ENCODE results near the gene NATD1. TPM values are rescaled to one million over a fixed set of nuclear protein-coding genes. Genes with fewer than 3 reads are reported as not detected.

The NATD1 gene
- total and polyA plus RNA-seq, 9 of the 15 experiments (the other 6 are each of a cell fraction or from before 2014, with no cell fraction given) = 0.24 to 5.4 (median 1.6) TPM

DNA sequence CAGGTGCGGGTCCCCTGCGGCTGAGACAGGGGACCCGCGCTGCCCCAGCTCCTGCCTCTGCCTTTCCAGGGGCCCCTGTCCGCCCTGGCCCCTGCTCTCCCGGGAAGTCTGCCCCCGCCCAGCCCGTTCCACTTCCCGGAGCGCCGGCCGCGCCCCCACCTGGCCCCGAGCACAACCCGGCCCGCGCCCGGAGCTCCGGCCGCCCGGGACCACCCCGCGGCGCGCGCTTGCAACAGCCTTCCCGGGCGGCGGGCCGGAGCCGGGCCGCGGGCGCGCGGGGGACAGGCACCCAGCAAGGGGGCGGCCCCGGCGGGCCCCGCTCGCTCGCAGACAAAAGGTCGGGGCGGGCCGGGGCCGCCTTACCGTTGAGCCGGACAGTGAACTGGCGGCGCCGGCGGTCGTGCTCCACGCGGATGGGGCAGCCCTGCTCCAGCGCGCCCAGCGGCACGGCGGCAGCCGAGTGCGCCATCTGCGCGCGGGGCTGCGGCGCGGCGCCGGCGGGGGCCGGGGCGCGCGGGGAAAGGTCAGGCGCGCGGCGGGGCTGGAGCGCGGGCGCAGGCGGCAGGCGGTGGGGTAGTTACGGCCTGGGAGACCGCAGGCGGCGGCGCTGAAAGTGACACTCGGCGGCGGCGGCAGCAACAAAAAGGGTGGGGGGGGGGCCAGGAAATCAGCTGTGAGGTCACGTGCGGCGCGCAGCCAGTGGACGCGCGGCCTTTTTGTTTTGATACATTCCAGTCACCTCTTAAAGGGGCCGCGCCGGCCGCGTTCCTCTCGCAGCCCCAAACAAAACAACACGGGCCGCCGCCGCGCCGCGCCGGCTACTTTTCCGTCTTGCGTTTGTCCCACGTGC, at the start of gene NATD1 (continued):
- TF ChIP-seq, protein P1, sequence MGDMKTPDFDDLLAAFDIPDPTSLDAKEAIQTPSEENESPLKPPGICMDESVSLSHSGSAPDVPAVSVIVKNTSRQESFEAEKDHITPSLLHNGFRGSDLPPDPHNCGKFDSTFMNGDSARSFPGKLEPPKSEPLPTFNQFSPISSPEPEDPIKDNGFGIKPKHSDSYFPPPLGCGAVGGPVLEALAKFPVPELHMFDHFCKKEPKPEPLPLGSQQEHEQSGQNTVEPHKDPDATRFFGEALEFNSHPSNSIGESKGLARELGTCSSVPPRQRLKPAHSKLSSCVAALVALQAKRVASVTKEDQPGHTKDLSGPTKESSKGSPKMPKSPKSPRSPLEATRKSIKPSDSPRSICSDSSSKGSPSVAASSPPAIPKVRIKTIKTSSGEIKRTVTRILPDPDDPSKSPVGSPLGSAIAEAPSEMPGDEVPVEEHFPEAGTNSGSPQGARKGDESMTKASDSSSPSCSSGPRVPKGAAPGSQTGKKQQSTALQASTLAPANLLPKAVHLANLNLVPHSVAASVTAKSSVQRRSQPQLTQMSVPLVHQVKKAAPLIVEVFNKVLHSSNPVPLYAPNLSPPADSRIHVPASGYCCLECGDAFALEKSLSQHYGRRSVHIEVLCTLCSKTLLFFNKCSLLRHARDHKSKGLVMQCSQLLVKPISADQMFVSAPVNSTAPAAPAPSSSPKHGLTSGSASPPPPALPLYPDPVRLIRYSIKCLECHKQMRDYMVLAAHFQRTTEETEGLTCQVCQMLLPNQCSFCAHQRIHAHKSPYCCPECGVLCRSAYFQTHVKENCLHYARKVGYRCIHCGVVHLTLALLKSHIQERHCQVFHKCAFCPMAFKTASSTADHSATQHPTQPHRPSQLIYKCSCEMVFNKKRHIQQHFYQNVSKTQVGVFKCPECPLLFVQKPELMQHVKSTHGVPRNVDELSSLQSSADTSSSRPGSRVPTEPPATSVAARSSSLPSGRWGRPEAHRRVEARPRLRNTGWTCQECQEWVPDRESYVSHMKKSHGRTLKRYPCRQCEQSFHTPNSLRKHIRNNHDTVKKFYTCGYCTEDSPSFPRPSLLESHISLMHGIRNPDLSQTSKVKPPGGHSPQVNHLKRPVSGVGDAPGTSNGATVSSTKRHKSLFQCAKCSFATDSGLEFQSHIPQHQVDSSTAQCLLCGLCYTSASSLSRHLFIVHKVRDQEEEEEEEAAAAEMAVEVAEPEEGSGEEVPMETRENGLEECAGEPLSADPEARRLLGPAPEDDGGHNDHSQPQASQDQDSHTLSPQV (IDR thresholded peaks at IDR 0.05) = no peak
- TF ChIP-seq SRSF9 (IDR thresholded peaks at IDR 0.05; ENCODE audit: borderline replicate concordance, low read depth, low read length) = no peak
- TF ChIP-seq ZNF408 (CRISPR knock-in tag; IDR thresholded peaks at IDR 0.05; ENCODE audit: low read depth) = no peak
- no peak for TF ChIP-seq BACH1 (tag; IDR thresholded peaks at IDR 0.05)
- no peak for TF ChIP-seq ZNF431 (CRISPR knock-in tag; IDR thresholded peaks at IDR 0.05)
- TF ChIP-seq, protein P2, sequence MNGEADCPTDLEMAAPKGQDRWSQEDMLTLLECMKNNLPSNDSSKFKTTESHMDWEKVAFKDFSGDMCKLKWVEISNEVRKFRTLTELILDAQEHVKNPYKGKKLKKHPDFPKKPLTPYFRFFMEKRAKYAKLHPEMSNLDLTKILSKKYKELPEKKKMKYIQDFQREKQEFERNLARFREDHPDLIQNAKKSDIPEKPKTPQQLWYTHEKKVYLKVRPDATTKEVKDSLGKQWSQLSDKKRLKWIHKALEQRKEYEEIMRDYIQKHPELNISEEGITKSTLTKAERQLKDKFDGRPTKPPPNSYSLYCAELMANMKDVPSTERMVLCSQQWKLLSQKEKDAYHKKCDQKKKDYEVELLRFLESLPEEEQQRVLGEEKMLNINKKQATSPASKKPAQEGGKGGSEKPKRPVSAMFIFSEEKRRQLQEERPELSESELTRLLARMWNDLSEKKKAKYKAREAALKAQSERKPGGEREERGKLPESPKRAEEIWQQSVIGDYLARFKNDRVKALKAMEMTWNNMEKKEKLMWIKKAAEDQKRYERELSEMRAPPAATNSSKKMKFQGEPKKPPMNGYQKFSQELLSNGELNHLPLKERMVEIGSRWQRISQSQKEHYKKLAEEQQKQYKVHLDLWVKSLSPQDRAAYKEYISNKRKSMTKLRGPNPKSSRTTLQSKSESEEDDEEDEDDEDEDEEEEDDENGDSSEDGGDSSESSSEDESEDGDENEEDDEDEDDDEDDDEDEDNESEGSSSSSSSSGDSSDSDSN (IDR thresholded peaks at IDR 0.05; ENCODE audit: borderline replicate concordance in 1 of 2, low read depth in 2 of 2, low read length in 2 of 2) = peak; percentile 26 to 34; a peak in 1 of 4 replicates
- TF ChIP-seq SMARCE1 (IDR thresholded peaks at IDR 0.05) = no peak
- TF ChIP-seq, protein P3, sequence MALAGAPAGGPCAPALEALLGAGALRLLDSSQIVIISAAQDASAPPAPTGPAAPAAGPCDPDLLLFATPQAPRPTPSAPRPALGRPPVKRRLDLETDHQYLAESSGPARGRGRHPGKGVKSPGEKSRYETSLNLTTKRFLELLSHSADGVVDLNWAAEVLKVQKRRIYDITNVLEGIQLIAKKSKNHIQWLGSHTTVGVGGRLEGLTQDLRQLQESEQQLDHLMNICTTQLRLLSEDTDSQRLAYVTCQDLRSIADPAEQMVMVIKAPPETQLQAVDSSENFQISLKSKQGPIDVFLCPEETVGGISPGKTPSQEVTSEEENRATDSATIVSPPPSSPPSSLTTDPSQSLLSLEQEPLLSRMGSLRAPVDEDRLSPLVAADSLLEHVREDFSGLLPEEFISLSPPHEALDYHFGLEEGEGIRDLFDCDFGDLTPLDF (CRISPR knock-in tag; IDR thresholded peaks at IDR 0.05) = no peak
- TF ChIP-seq, protein P4, sequence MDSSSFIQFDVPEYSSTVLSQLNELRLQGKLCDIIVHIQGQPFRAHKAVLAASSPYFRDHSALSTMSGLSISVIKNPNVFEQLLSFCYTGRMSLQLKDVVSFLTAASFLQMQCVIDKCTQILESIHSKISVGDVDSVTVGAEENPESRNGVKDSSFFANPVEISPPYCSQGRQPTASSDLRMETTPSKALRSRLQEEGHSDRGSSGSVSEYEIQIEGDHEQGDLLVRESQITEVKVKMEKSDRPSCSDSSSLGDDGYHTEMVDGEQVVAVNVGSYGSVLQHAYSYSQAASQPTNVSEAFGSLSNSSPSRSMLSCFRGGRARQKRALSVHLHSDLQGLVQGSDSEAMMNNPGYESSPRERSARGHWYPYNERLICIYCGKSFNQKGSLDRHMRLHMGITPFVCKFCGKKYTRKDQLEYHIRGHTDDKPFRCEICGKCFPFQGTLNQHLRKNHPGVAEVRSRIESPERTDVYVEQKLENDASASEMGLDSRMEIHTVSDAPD (CRISPR knock-in tag; IDR thresholded peaks at IDR 0.05) = no peak
- no peak for TF ChIP-seq NFIX (CRISPR knock-in tag; IDR thresholded peaks at IDR 0.05; ENCODE audit: low read depth)
- TF ChIP-seq NFXL1 (CRISPR knock-in tag; IDR thresholded peaks at IDR 0.05) = no peak
- no peak for TF ChIP-seq RBM14 (IDR thresholded peaks at IDR 0.05; ENCODE audit: borderline replicate concordance, insufficient read depth, low read depth, low read length)
- TF ChIP-seq RFX5 (IDR thresholded peaks at IDR 0.05; ENCODE audit: low read depth, low read length) = no peak
- TF ChIP-seq, protein P5, sequence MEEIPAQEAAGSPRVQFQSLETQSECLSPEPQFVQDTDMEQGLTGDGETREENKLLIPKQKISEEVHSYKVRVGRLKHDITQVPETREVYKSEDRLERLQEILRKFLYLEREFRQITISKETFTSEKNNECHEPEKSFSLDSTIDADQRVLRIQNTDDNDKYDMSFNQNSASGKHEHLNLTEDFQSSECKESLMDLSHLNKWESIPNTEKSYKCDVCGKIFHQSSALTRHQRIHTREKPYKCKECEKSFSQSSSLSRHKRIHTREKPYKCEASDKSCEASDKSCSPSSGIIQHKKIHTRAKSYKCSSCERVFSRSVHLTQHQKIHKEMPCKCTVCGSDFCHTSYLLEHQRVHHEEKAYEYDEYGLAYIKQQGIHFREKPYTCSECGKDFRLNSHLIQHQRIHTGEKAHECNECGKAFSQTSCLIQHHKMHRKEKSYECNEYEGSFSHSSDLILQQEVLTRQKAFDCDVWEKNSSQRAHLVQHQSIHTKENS (CRISPR knock-in tag; IDR thresholded peaks at IDR 0.05) = no peak
- TF ChIP-seq ZNF76 (CRISPR knock-in tag; IDR thresholded peaks at IDR 0.05; ENCODE audit: borderline replicate concordance) = no peak
- TF ChIP-seq HDAC1 (IDR thresholded peaks at IDR 0.05) = no peak

All from K562 (cell line).